HFF-Myc (cell line): ENCODE data around the gene DCHS1.
A peak's percentile ranks its signal among the peaks of the same experiment; 100 is the strongest.
"Not testable (repeated sequence)": the region's sequence is repeated elsewhere in the genome, so short reads cannot be mapped to it uniquely, and the experiment has no call there.

Experiments used
- DNase-seq: peaks from one replicate; pipeline ENCODE4 v3.0.0-alpha.2; 2011; ENCODE audit warnings: low read depth; ENCODE audit errors: extremely low read depth
- H3K4me3 ChIP-seq: replicated peaks from 2 replicates; pipeline ENCODE4 v1.5.1; 2011; ENCODE audit warnings: low read depth, mild to moderate bottlenecking, control low read depth, low read length
- TF ChIP-seq, protein P1 (sequence below): IDR thresholded peaks from 2 replicates; pipeline ENCODE4 v1.5.1; 2012; ENCODE audit warnings: mild to moderate bottlenecking, low read depth, low read length, control low read depth; ENCODE audit errors: missing control alignments

The DCHS1 gene

GRCh38 chr11:6692128-6692527 lies 36.5 kb upstream of the DCHS1 start:
- no peak overlapping the region for H3K4me3 ChIP-seq
- no peak for DNase-seq
- TF ChIP-seq, protein P1, sequence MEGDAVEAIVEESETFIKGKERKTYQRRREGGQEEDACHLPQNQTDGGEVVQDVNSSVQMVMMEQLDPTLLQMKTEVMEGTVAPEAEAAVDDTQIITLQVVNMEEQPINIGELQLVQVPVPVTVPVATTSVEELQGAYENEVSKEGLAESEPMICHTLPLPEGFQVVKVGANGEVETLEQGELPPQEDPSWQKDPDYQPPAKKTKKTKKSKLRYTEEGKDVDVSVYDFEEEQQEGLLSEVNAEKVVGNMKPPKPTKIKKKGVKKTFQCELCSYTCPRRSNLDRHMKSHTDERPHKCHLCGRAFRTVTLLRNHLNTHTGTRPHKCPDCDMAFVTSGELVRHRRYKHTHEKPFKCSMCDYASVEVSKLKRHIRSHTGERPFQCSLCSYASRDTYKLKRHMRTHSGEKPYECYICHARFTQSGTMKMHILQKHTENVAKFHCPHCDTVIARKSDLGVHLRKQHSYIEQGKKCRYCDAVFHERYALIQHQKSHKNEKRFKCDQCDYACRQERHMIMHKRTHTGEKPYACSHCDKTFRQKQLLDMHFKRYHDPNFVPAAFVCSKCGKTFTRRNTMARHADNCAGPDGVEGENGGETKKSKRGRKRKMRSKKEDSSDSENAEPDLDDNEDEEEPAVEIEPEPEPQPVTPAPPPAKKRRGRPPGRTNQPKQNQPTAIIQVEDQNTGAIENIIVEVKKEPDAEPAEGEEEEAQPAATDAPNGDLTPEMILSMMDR: no peak

DNA sequence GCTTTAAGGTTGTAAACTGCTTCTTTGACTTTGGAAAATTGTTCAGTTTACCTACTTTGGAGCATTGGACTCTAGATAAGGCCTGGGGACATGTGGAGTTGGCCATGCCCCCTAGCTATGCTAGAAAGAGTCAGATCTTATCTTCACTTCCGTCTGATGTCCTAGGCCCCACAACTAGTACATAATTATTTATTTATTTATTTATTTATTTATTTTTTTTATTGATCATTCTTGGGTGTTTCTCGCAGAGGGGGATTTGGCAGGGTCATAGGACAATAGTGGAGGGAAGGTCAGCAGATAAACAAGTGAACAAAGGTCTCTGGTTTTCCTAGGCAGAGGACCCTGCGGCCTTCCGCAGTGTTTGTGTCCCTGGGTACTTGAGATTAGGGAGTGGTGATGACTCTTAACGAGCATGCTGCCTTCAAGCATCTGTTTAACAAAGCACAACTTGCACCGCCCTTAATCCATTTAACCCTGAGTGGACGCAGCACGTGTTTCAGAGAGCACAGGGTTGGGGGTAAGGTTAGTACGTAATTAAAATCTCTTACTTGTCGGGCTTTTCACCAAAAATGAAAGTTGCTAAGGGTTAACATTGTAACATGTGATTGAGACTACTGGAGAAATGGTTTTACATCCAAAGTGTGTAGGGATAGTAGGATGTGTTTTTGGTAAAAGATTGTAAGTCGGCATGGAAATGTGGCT lies 35.0 kb upstream of the DCHS1 start:
- not testable (repeated sequence) for DNase-seq, H3K4me3 ChIP-seq

GRCh38 chr11:6687876-6688275 lies 32.3 kb upstream of the DCHS1 start:
- H3K4me3 ChIP-seq: no peak overlapping the region
- DNase-seq: no peak
- TF ChIP-seq, protein P1: no peak

GRCh38 chr11:6686006-6686405 lies 30.4 kb upstream of the DCHS1 start:
- TF ChIP-seq, protein P1: no peak
- no peak overlapping the region for H3K4me3 ChIP-seq
- no peak for DNase-seq

DNA sequence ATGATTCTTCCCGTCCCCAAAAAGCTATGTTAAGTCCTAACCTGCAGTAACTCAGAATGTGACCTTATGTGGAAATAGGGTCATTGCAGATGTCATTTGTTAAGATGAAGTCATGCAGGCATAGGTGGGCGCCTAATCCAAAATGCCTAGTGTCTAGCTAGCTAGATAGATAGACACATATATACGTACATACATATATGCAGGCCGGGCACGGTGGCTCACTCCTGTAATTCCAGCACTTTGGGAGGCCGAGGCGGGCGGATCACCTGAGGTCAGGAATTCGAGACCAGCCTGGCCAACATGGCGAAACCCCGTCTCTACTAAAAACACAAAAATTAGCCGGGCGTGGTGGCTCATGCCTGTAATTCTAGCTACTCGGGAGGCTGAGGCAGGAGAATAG lies 28.5 kb upstream of the DCHS1 start:
- not testable (repeated sequence) for H3K4me3 ChIP-seq, DNase-seq

- H3K4me3 ChIP-seq: peak within 1 kb of the TSS; percentile 85
- peak; percentile 98 for DNase-seq
- TF ChIP-seq, protein P1: peak; percentile 82
Observed at GRCh38 chr11:6682936-6683861, 27.6 kb upstream of the DCHS1 start, which contains the start of gene MRPL17. Gene MRPL17, minus strand, starts transcription at chr11:6683340. Its CDS starts 44 bp downstream, at chr11:6683296.

- DNase-seq: no peak
- TF ChIP-seq, protein P1: no peak
- H3K4me3 ChIP-seq: peak overlapping the region; percentile 85
Observed at GRCh38 chr11:6682591-6682935, 27.0 kb upstream of the DCHS1 start.
